A549 (cell line): ENCODE results near the gene SARM1. TPM values are rescaled to one million over a fixed set of nuclear protein-coding genes. Genes with fewer than 3 reads are reported as not detected.

ENCODE experiments used
- ATAC-seq, 2 experiments: fragments of 200-7000 bp in 1 of 2; fragments of >200 bp in 1 of 2; cut with Nextera tagmentation in 1 of 2; cut with Tn5 transposase in 1 of 2; 3 replicates each; pipeline versions ENCODE4 v1.8.0 to v1.9.1; 2018 to 2020; ENCODE audit warnings: mild to moderate bottlenecking in 1 of 2, moderate library complexity in 1 of 2
- CTCF ChIA-PET: fragments of 300-600 bp; sonication (Branson Sonifier 250); formaldehyde crosslinking; extraction: SDS; loops from one replicate; lab custom pipeline; 2021; ENCODE audit warnings: antibody characterized with exemption, inconsistent platforms; lab: Yijun Ruan, JAX
- POLR2A ChIA-PET: fragments of 350-600 bp; formaldehyde crosslinking; extraction: SDS; loops from one replicate; lab custom pipeline; 2021; ENCODE audit warnings: antibody characterized with exemption, inconsistent platforms; lab: Yijun Ruan, JAX
- DNase-seq, 2 experiments: peaks; one replicate each; pipeline versions ENCODE4 v3.0.0 to v3.0.0-alpha.2; 2011 to 2016; ENCODE audit warnings: low read depth in 1 of 2, low spot score in 1 of 2
- FAIRE-seq: peaks from 2 replicates; lab custom pipeline; 2011; peaks lifted over from hg19 to GRCh38; lab: Jason Lieb, UNC
- H3K27ac ChIP-seq, 2 experiments: fragments of >200 bp; sonication (Bioruptor Twin); formaldehyde crosslinking; 3 replicates each; pipeline ENCODE4 v1.5.1; 2016 to 2017
- H3K4me1 ChIP-seq: fragments of >200 bp; sonication (Bioruptor Twin); formaldehyde crosslinking; 3 replicates; pipeline ENCODE4 v1.6.1; 2016
- H3K4me2 ChIP-seq: fragments of >200 bp; sonication (Bioruptor Twin); formaldehyde crosslinking; 3 replicates; pipeline ENCODE4 v1.6.1; 2016
- H3K4me3 ChIP-seq: fragments of >200 bp; sonication (Bioruptor Twin); formaldehyde crosslinking; 3 replicates; pipeline ENCODE4 v1.5.1; 2016
- H3K9me3 ChIP-seq: fragments of >200 bp; sonication (Bioruptor Twin); formaldehyde crosslinking; 3 replicates; pipeline ENCODE4 v1.6.1; 2016
- BCL3 ChIP-seq: fragments of >200 bp; sonication (Bioruptor Twin); formaldehyde crosslinking; IDR thresholded peaks from 3 replicates; pipeline ENCODE4 v1.6.1; 2016
- BHLHE40 ChIP-seq: IDR thresholded peaks from 2 replicates; pipeline ENCODE4 v1.6.1; 2012; ENCODE audit warnings: low read depth, low read length, inconsistent platforms
- CEBPB ChIP-seq, 2 experiments: fragments of >200 bp in 1 of 2; sonication (Bioruptor Twin) in 1 of 2; formaldehyde crosslinking in 1 of 2; IDR thresholded peaks; 2 replicates each; pipeline ENCODE4 v1.6.1; 2012 to 2016
- CHD4 ChIP-seq: fragments of 200-600 bp; sonication (generic); IDR thresholded peaks from 2 replicates; pipeline ENCODE4 v1.6.1; 2016; ENCODE audit warnings: antibody characterized with exemption, mild to moderate bottlenecking, borderline replicate concordance
- EHF ChIP-seq: fragments of 250-450 bp; sonication (Bioruptor Pico); IDR thresholded peaks from 2 replicates; pipeline ENCODE4 v1.5.0; 2020; ENCODE audit warnings: mild to moderate bottlenecking
- EP300 ChIP-seq, 2 experiments: fragments of >200 bp; sonication (Bioruptor Twin); formaldehyde crosslinking; IDR thresholded peaks; 2 replicates in 1 of 2; 3 replicates in 1 of 2; pipeline ENCODE4 v1.6.1; 2016 to 2017
- ESRRA ChIP-seq: fragments of 150-350 bp; IDR thresholded peaks from 2 replicates; pipeline ENCODE4 v1.6.1; 2014; ENCODE audit warnings: mild to moderate bottlenecking, low read length, borderline replicate concordance
- GATA3 ChIP-seq: IDR thresholded peaks from 2 replicates; pipeline ENCODE4 v1.6.1; 2012; ENCODE audit warnings: borderline replicate concordance
- HEYL ChIP-seq: fragments of 250-450 bp; sonication (Bioruptor Pico); IDR thresholded peaks from 2 replicates; pipeline ENCODE4 v1.8.0; 2021; ENCODE audit warnings: mild to moderate bottlenecking, moderate library complexity
- HOXA7 ChIP-seq: fragments of 250-450 bp; sonication (Bioruptor Pico); IDR thresholded peaks from 2 replicates; pipeline ENCODE4 v1.5.0; 2020; ENCODE audit warnings: mild to moderate bottlenecking, moderate library complexity
- HOXB5 ChIP-seq: fragments of 250-450 bp; sonication (Bioruptor Pico); IDR thresholded peaks from 2 replicates; pipeline ENCODE4 v1.5.0; 2020; ENCODE audit warnings: mild to moderate bottlenecking, moderate library complexity
- JUN ChIP-seq, 2 experiments: fragments of >200 bp; sonication (Bioruptor Twin); formaldehyde crosslinking; IDR thresholded peaks; 2 replicates in 1 of 2; 3 replicates in 1 of 2; pipeline ENCODE4 v1.6.1; 2016 to 2017
- JUNB ChIP-seq: fragments of >200 bp; sonication (Bioruptor Twin); formaldehyde crosslinking; IDR thresholded peaks from 2 replicates; pipeline ENCODE4 v1.6.1; 2016
- MAX ChIP-seq: IDR thresholded peaks from 2 replicates; pipeline ENCODE4 v1.6.1; 2012
- MAZ ChIP-seq: fragments of 150-350 bp; IDR thresholded peaks from 2 replicates; pipeline ENCODE4 v1.6.1; 2014; ENCODE audit warnings: antibody characterized with exemption, low read depth, low read length, borderline replicate concordance
- NFE2L2 ChIP-seq: fragments of 150-350 bp; conservative IDR thresholded peaks from 2 replicates; pipeline ENCODE4 v1.6.1; 2014; ENCODE audit warnings: low read length
- PBX3 ChIP-seq: IDR thresholded peaks from 2 replicates; pipeline ENCODE4 v1.6.1; 2012
- POLR2A ChIP-seq: IDR thresholded peaks from 2 replicates; pipeline ENCODE4 v1.6.1; 2012; ENCODE audit warnings: mild to moderate bottlenecking, low read length
- POLR2AphosphoS2 ChIP-seq: conservative IDR thresholded peaks from 2 replicates; pipeline ENCODE4 v1.6.1; 2012; ENCODE audit warnings: low read length, improper control_type of control experiment, inconsistent platforms
- RAD21 ChIP-seq, 2 experiments: fragments of >200 bp in 1 of 2; sonication (Bioruptor Twin) in 1 of 2; formaldehyde crosslinking in 1 of 2; IDR thresholded peaks in 1 of 2; conservative IDR thresholded peaks in 1 of 2; 2 replicates in 1 of 2; 3 replicates in 1 of 2; pipeline ENCODE4 v1.6.1; 2012 to 2018; ENCODE audit warnings: inconsistent platforms in 1 of 2
- SMC3 ChIP-seq: fragments of >200 bp; sonication (Bioruptor Twin); formaldehyde crosslinking; IDR thresholded peaks from 3 replicates; pipeline ENCODE4 v1.6.1; 2018; ENCODE audit warnings: inconsistent platforms
- ZFP36 ChIP-seq: fragments of 450-650 bp; IDR thresholded peaks from 2 replicates; pipeline ENCODE4 v1.6.1; 2014; ENCODE audit warnings: borderline replicate concordance; ENCODE audit not compliant: partially characterized antibody
- WGBS: methylation state at CpG from one replicate; pipeline ENCODE4 v1.1.6; 2017; ENCODE audit errors: missing lambda C conversion rate; 5-methylcytosine and 5-hydroxymethylcytosine counted together
- polyA plus RNA-seq, 4 experiments: library from polyadenylated mRNA; depleted of rRNA in 3 of 4; stranded (reverse); fragments of >200 nt; fragmentation: RNase III in 1 of 4; extraction: RNeasy Plus Mini Kit Qiagen cat#74134 plus additional on column Dnase treatment in 1 of 4; gene quantifications; 2 replicates in 3 of 4; 3 replicates in 1 of 4; pipeline ENCODE4 v1.2.3, GENCODE V29; 2011 to 2017

SARM1 gene
- polyA plus RNA-seq, 2 of the 4 experiments (the other 2 are of a cell fraction), result 4.0 to 6.9 TPM

GRCh38 chr17:28369684-28370034, 1.8 kb upstream of the SARM1 start (continued):
- no peak for TF ChIP-seq EHF (CRISPR knock-in tag)
- no peak for TF ChIP-seq PBX3
- no peak for TF ChIP-seq ZFP36
- TF ChIP-seq JUNB, result no peak
- TF ChIP-seq, all 56 proteins: peak for 0

GRCh38 chr17:28370035-28370743, 1.3 kb upstream of the SARM1 start, which contains the start of gene VTN:
Gene VTN (minus strand): TSS chr17:28370307. CDS start chr17:28370203, 104 bp downstream.
- POLR2A ChIA-PET, result interaction anchor here (0.5 to 3.0 kb wide), 6 partner anchors 10 to 48 kb away, joined by 3 to 43 read pairs (median 5); partner anchors contain the start of genes IFT20, POLDIP2 and TNFAIP1

GRCh38 chr17:28370744-28371103, 770 bp upstream of the SARM1 start:
- TF ChIP-seq BHLHE40 (no peak), BCL3 (0 out of 3 replicates have a peak, but pooled peaks have one; percentile 3), HOXA7 (CRISPR knock-in tag) (0 out of 2 replicates have a peak, but pooled peaks have one; percentile 43), CHD4 (peak; percentile 55; the same call in 1 of the 2 replicates)
- CTCF ChIA-PET, result interaction anchor here (0.6 to 5.5 kb wide), 7 partner anchors 9 to 44 kb away, joined by 3 to 27 read pairs (median 4); partner anchors contain the start of genes POLDIP2 and TNFAIP1
- no peak for ATAC-seq
- H3K27ac ChIP-seq, result peak overlapping the region; percentile 83 to 87
- H3K4me3 ChIP-seq, result peak overlapping the region; percentile 57
- H3K9me3 ChIP-seq, result no peaks in the 10 kb centered on the region
- no peak for DNase-seq
- WGBS, result 76% methylated on average over 1 of the region's 1 CpG
- H3K4me2 ChIP-seq, result peak overlapping the region; percentile 81
- POLR2A ChIA-PET, result interaction anchor here (1.1 to 3.0 kb wide), 4 partner anchors 10 to 46 kb away, joined by 3 to 43 read pairs (median 8); partner anchors contain the start of genes IFT20, POLDIP2 and TNFAIP1
- H3K4me1 ChIP-seq, result peaks cover 30% of the 10 kb centered on the region
- FAIRE-seq, result no peak

More at GRCh38 chr17:28370035-28370743, 1.3 kb upstream of the SARM1 start, which contains the start of gene VTN:
- peak; percentile 78 to 90 for DNase-seq
- Histone ChIP-seq H3K4me3 (peak within 1 kb of the TSS; percentile 57), H3K4me2 (peak within 1 kb of the TSS; percentile 81), H3K9me3 (no peaks in the 10 kb centered on the region), H3K27ac (peak within 1 kb of the TSS; percentile 83 to 87), H3K4me1 (peaks cover 30% of the 10 kb centered on the region)
- CTCF ChIA-PET, result interaction anchor here (0.6 to 5.5 kb wide), 10 partner anchors 9 to 139 kb away, joined by 3 to 27 read pairs (median 4); partner anchors contain the start of genes POLDIP2 and TNFAIP1
- TF ChIP-seq JUN (IDR thresholded peaks at IDR 0.05), result 0 out of 5 replicates have a peak, but pooled peaks of 1 of the 2 experiments have one; percentile 33
- no peak for TF ChIP-seq HOXB5
- peak in 1 of 2 experiments; percentile 35; a peak in 2 of 5 replicates for TF ChIP-seq RAD21 (conservative IDR thresholded peaks at IDR 0.05 in 1 of 2, IDR thresholded peaks at IDR 0.05 in 1 of 2)
- peak in 1 of 2 experiments; percentile 42; a peak in 2 of 4 replicates for TF ChIP-seq CEBPB (IDR thresholded peaks at IDR 0.05)
- no peak for TF ChIP-seq JUNB
- peak; percentile 30; the same call in 1 of the 2 replicates for TF ChIP-seq MAX
- peak; percentile 25; the same call in 1 of the 3 replicates for TF ChIP-seq SMC3
- peak; percentile 42; the same call in 1 of the 2 replicates for TF ChIP-seq GATA3
- TF ChIP-seq NFE2L2, result no peak
- 0 out of 2 replicates have a peak, but pooled peaks have one; percentile 55 for TF ChIP-seq POLR2AphosphoS2
- TF ChIP-seq EP300 (IDR thresholded peaks at IDR 0.05), result peak in 1 of 2 experiments; percentile 47; a peak in 1 of 5 replicates
- TF ChIP-seq MAZ, result peak; percentile 65; the same call in 1 of the 2 replicates
- no peak for TF ChIP-seq HEYL (CRISPR knock-in tag)
- 0 out of 3 replicates have a peak, but pooled peaks have one; percentile 12 for TF ChIP-seq BCL3
- peak; percentile 74 for TF ChIP-seq ESRRA
- 0 out of 2 replicates have a peak, but pooled peaks have one; percentile 26 for TF ChIP-seq POLR2A
- peak; percentile 77 for FAIRE-seq
- WGBS, result 21% methylated on average over 8 of the region's 8 CpGs
- ATAC-seq, result peak; percentile 48 to 77
